ENCODE data around the gene EFNA2.

EFNA2 gene

GRCh38 chr19:1272423-1273262 is 13.0 kb upstream of the EFNA2 start:
- no peak for ATAC-seq

- no peak for ATAC-seq
Measured at GRCh38 chr19:1273263-1274041, 12.2 kb upstream of the EFNA2 start.

- ATAC-seq = no peak
Measured at GRCh38 chr19:1274081-1274851, 11.4 kb upstream of the EFNA2 start.

- no peak for ATAC-seq
Measured at GRCh38 chr19:1274852-1275259, 10.8 kb upstream of the EFNA2 start.

GRCh38 chr19:1275260-1275975 is 10.3 kb upstream of the EFNA2 start, which contains the start of gene FAM174C:
Gene FAM174C, plus strand, starts transcription at chr19:1275530. Its CDS starts 20 bp downstream, at chr19:1275550.
- peak; percentile 87 to 88 for ATAC-seq

GRCh38 chr19:1275976-1276627 is 9.6 kb upstream of the EFNA2 start:
- no peak for ATAC-seq

GRCh38 chr19:1276628-1277022 is 9.0 kb upstream of the EFNA2 start:
- no peak for ATAC-seq

- no peak for ATAC-seq
Measured at GRCh38 chr19:1277061-1277460, 8.6 kb upstream of the EFNA2 start.

- no peak for ATAC-seq
Measured at GRCh38 chr19:1278074-1278473, 7.6 kb upstream of the EFNA2 start.

- ATAC-seq = no peak
Measured at GRCh38 chr19:1278713-1279660, 6.7 kb upstream of the EFNA2 start.

GRCh38 chr19:1279782-1280341 is 5.8 kb upstream of the EFNA2 start:
- ATAC-seq = peak in 1 of 2 donors; percentile 9

- no peak for ATAC-seq
Measured at GRCh38 chr19:1280636-1281568, 4.8 kb upstream of the EFNA2 start.

GRCh38 chr19:1281569-1282287 is 3.9 kb upstream of the EFNA2 start:
- ATAC-seq = no peak

GRCh38 chr19:1282588-1283206 is 3.0 kb upstream of the EFNA2 start:
- ATAC-seq = no peak

GRCh38 chr19:1283207-1283916 is 2.3 kb upstream of the EFNA2 start:
- no peak for ATAC-seq

- no peak for ATAC-seq
Measured at GRCh38 chr19:1283917-1284292, 1.8 kb upstream of the EFNA2 start.

GRCh38 chr19:1284293-1284978 is 1.2 kb upstream of the EFNA2 start:
- no peak for ATAC-seq
